ENCODE data around the gene ZNF638. TPM values are rescaled to one million over a fixed set of nuclear protein-coding genes. Genes with fewer than 3 reads are reported as not detected.

The ZNF638 gene
- total RNA-seq, 4 donors from 2014 or later = 191 to 233 (median 215) TPM

- TF ChIP-seq, protein P1, sequence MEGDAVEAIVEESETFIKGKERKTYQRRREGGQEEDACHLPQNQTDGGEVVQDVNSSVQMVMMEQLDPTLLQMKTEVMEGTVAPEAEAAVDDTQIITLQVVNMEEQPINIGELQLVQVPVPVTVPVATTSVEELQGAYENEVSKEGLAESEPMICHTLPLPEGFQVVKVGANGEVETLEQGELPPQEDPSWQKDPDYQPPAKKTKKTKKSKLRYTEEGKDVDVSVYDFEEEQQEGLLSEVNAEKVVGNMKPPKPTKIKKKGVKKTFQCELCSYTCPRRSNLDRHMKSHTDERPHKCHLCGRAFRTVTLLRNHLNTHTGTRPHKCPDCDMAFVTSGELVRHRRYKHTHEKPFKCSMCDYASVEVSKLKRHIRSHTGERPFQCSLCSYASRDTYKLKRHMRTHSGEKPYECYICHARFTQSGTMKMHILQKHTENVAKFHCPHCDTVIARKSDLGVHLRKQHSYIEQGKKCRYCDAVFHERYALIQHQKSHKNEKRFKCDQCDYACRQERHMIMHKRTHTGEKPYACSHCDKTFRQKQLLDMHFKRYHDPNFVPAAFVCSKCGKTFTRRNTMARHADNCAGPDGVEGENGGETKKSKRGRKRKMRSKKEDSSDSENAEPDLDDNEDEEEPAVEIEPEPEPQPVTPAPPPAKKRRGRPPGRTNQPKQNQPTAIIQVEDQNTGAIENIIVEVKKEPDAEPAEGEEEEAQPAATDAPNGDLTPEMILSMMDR (IDR thresholded peaks at IDR 0.05; ENCODE audit: low read depth) = no peak
These were observed 149.5 kb downstream of the ZNF638 start for GRCh38 chr2:71481111-71481510.

- TF ChIP-seq, protein P1 (IDR thresholded peaks at IDR 0.05; ENCODE audit: low read depth) = no peak
These were observed 150.5 kb downstream of the ZNF638 start for GRCh38 chr2:71482055-71482454.

GRCh38 chr2:71483246-71483645 lies 151.7 kb downstream of the ZNF638 start:
- TF ChIP-seq, protein P1 (IDR thresholded peaks at IDR 0.05; ENCODE audit: low read depth) = no peak

- TF ChIP-seq, protein P1 (IDR thresholded peaks at IDR 0.05; ENCODE audit: low read depth) = no peak
These were observed 152.8 kb downstream of the ZNF638 start for GRCh38 chr2:71484354-71484753.

Small RNA genes within 50 kb of the gene (small RNA-seq; reads per million reads assigned to genes)
- not detected for gene RNU6-105P

Other genes starting within 250 kb of the ZNF638 start
- 10 to 100 TPM; 12.1 to 53.2 (median 21.1) TPM for gene MCEE, start 201.6 kb upstream of the ZNF638 start, total RNA-seq
- 10 to 100 TPM; 16.1 to 31.6 (median 23.5) TPM for gene MPHOSPH10, start 201.1 kb upstream of the ZNF638 start, total RNA-seq
- 1 to 10 TPM; 4.4 to 7.0 (median 5.4) TPM for gene PAIP2B, start 104.7 kb upstream of the ZNF638 start, total RNA-seq
- 10 to 100 TPM in 3 of 4 donors, 1 to 10 TPM in 1; 4.2 to 26.6 (median 16.2) TPM for gene DYSF, start 121.8 kb downstream of the ZNF638 start, total RNA-seq

Measured in subcutaneous adipose tissue (tissue), 4 donors.